ENCODE data around the gene IPCEF1.

Gene IPCEF1

DNA sequence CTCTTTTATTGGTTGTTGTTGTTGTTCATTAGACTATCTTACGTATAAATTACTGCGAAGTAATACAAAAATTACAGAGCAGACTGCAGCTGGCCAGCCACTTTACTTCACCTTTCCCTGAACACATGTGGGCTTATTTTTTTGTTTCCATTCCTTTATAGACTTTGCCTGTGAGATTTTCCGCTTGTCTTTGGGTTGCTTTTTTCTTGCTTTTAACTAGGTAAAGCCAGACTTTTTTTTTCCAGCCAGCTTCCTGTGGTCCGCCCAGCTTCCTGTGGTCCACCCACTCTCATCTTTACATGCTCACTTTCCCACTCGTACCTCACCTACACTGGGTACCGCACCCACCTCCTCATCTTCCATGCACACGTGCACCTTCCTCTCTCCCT lies 79.0 kb downstream of the IPCEF1 start:
- H3K9ac ChIP-seq (ENCODE audit: low read depth, low read length, poor library complexity, severe bottlenecking), result no peak overlapping the region
- H2AFZ ChIP-seq (ENCODE audit: low read length), result peak overlapping the region; percentile 36; the same call in 1 of the 2 replicates
- H3K9me2 ChIP-seq (replicated peaks; ENCODE audit: low read depth, low read length), result no peaks in the 10 kb centered on the region
- H3K4me3 ChIP-seq (ENCODE audit: low read length, poor library complexity, severe bottlenecking), result peak overlapping the region; percentile 29
- no peaks in the 10 kb centered on the region for H4K20me1 ChIP-seq (ENCODE audit: insufficient read depth, low read length, poor library complexity, severe bottlenecking)
- no peaks in the 10 kb centered on the region for H3K9me3 ChIP-seq (ENCODE audit: insufficient read depth, low read depth, low read length)
- no peaks in the 10 kb centered on the region for H3K79me2 ChIP-seq (ENCODE audit: insufficient read depth, low read length)
- no peaks in the 10 kb centered on the region for H3K27me3 ChIP-seq (ENCODE audit: insufficient read depth, low read length, poor library complexity, severe bottlenecking)
- H3K4me2 ChIP-seq (ENCODE audit: low read depth, low read length, poor library complexity, severe bottlenecking), result peak overlapping the region; percentile 64
- peaks cover 7% of the 10 kb centered on the region for H3K4me1 ChIP-seq (ENCODE audit: insufficient read depth, low read length, poor library complexity, severe bottlenecking)
- TF ChIP-seq, protein P1, sequence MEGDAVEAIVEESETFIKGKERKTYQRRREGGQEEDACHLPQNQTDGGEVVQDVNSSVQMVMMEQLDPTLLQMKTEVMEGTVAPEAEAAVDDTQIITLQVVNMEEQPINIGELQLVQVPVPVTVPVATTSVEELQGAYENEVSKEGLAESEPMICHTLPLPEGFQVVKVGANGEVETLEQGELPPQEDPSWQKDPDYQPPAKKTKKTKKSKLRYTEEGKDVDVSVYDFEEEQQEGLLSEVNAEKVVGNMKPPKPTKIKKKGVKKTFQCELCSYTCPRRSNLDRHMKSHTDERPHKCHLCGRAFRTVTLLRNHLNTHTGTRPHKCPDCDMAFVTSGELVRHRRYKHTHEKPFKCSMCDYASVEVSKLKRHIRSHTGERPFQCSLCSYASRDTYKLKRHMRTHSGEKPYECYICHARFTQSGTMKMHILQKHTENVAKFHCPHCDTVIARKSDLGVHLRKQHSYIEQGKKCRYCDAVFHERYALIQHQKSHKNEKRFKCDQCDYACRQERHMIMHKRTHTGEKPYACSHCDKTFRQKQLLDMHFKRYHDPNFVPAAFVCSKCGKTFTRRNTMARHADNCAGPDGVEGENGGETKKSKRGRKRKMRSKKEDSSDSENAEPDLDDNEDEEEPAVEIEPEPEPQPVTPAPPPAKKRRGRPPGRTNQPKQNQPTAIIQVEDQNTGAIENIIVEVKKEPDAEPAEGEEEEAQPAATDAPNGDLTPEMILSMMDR (conservative IDR thresholded peaks at IDR 0.05; ENCODE audit: low read length), result no peak; the same call in 1 of the 2 replicates
- no peaks in the 10 kb centered on the region for H3F3A ChIP-seq (ENCODE audit: low read depth)
- no peaks in the 10 kb centered on the region for H3K36me3 ChIP-seq (ENCODE audit: insufficient read depth, low read length)

DNA sequence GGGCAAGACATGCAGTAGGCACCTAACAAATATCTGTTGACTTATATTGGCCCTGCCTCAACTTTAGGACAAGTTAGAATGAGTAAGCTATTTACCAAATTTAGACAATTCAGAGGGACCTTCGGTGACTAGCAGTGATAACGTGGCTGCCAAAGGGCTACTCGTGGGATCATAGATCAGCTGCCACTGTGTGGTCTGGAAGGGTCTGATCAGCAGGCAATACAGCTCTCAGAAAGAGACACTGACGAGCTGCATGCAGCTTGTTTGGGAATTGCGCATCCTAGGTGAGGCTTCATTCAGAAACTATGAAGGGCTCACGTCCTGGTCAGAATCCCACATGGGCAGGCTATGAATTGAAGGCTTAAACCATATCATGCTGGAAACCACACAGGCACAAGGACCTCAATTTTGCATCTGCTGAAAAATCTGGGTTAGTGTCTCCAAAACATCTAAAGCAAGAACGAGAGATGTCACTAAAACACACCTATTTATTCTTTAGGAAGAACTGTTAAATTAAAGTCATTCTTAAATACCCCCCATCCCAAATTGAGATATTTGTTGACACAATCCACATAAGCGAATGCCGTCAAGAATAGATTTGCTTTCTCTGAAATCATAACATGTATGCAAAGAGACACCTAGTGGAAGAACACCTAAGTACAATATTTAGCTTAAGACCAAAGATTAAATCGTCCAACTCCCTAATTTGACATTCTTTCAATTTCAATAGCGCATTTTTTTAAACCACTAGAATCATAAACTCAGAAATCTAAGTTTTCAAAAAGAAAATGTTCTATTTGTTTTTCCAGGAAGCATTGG lies 79.6 kb downstream of the IPCEF1 start:
- peak overlapping the region; percentile 29 for H3K4me3 ChIP-seq (ENCODE audit: low read length, poor library complexity, severe bottlenecking)
- TF ChIP-seq EZH2phosphoT487 (IDR thresholded peaks at IDR 0.05; ENCODE audit: borderline replicate concordance), result no peak
- TF ChIP-seq, protein P1 (conservative IDR thresholded peaks at IDR 0.05; ENCODE audit: low read length), result peak; percentile 81

DNA sequence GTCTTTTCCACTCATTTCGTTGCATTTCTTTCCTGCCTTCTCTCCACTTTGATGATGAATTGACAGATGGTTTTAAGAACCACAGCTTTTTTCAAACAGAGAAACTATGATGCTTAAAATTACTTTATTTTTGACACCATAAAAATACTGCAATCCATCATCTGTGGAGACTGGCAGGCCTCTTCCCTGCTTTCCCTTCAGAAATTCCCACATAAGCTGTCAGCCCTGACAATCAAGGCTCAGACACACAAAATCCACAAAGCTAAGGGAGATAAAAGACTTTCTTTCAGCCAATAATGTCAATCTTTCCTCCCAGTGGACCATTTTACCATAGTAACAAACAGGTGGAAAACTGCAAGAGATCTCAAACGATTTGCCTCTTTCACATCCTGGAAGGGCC lies 82.4 kb downstream of the IPCEF1 start:
- H3K9me2 ChIP-seq (replicated peaks; ENCODE audit: low read depth, low read length), result no peaks in the 10 kb centered on the region
- H3K36me3 ChIP-seq (ENCODE audit: insufficient read depth, low read length), result no peaks in the 10 kb centered on the region
- H3K4me3 ChIP-seq (ENCODE audit: low read length, poor library complexity, severe bottlenecking), result no peak overlapping the region
- H4K20me1 ChIP-seq (ENCODE audit: insufficient read depth, low read length, poor library complexity, severe bottlenecking), result no peaks in the 10 kb centered on the region
- no peaks in the 10 kb centered on the region for H3K27me3 ChIP-seq (ENCODE audit: insufficient read depth, low read length, poor library complexity, severe bottlenecking)
- TF ChIP-seq EZH2phosphoT487 (IDR thresholded peaks at IDR 0.05; ENCODE audit: borderline replicate concordance), result no peak
- TF ChIP-seq, protein P1 (conservative IDR thresholded peaks at IDR 0.05; ENCODE audit: low read length), result no peak
- peaks cover 7% of the 10 kb centered on the region for H3K4me1 ChIP-seq (ENCODE audit: insufficient read depth, low read length, poor library complexity, severe bottlenecking)
- H3F3A ChIP-seq (ENCODE audit: low read depth), result no peaks in the 10 kb centered on the region
- no peaks in the 10 kb centered on the region for H3K79me2 ChIP-seq (ENCODE audit: insufficient read depth, low read length)
- no peak overlapping the region for H2AFZ ChIP-seq (ENCODE audit: low read length)
- H3K9me3 ChIP-seq (ENCODE audit: insufficient read depth, low read depth, low read length), result no peaks in the 10 kb centered on the region
- H3K9ac ChIP-seq (ENCODE audit: low read depth, low read length, poor library complexity, severe bottlenecking), result no peak overlapping the region
- H3K4me2 ChIP-seq (ENCODE audit: low read depth, low read length, poor library complexity, severe bottlenecking), result no peak overlapping the region

More for the DNA sequence above, 79.6 kb downstream of the IPCEF1 start:
- no peaks in the 10 kb centered on the region for H4K20me1 ChIP-seq (ENCODE audit: insufficient read depth, low read length, poor library complexity, severe bottlenecking)
- H3K4me2 ChIP-seq (ENCODE audit: low read depth, low read length, poor library complexity, severe bottlenecking), result peak overlapping the region; percentile 64
- H3K9me3 ChIP-seq (ENCODE audit: insufficient read depth, low read depth, low read length), result no peaks in the 10 kb centered on the region
- H3K27me3 ChIP-seq (ENCODE audit: insufficient read depth, low read length, poor library complexity, severe bottlenecking), result no peaks in the 10 kb centered on the region
- no peaks in the 10 kb centered on the region for H3F3A ChIP-seq (ENCODE audit: low read depth)
- H3K9me2 ChIP-seq (replicated peaks; ENCODE audit: low read depth, low read length), result no peaks in the 10 kb centered on the region
- peaks cover 7% of the 10 kb centered on the region for H3K4me1 ChIP-seq (ENCODE audit: insufficient read depth, low read length, poor library complexity, severe bottlenecking)
- no peak overlapping the region for H3K9ac ChIP-seq (ENCODE audit: low read depth, low read length, poor library complexity, severe bottlenecking)
- peak overlapping the region; percentile 36; the same call in 1 of the 2 replicates for H2AFZ ChIP-seq (ENCODE audit: low read length)
- H3K36me3 ChIP-seq (ENCODE audit: insufficient read depth, low read length), result no peaks in the 10 kb centered on the region
- H3K79me2 ChIP-seq (ENCODE audit: insufficient read depth, low read length), result no peaks in the 10 kb centered on the region
